DND-41 (cell line): ENCODE results near the gene C4orf33.

Experiments
- ATAC-seq: fragments of 200-7000 bp; cut with Tn5 transposase; 3 replicates; pipeline ENCODE4 v1.9.1; 2021; ENCODE audit warnings: low read depth; ENCODE audit not compliant: insufficient read depth
- DNase-seq: peaks from one replicate; pipeline ENCODE4 v3.0.0-alpha.2; 2020
- H2AFZ ChIP-seq: 2 replicates; pipeline ENCODE4 v1.6.0; 2012; ENCODE audit warnings: low read depth, low read length
- H3K27ac ChIP-seq: 2 replicates; pipeline ENCODE4 v1.5.1; 2012; ENCODE audit warnings: low read length, inconsistent platforms
- H3K27me3 ChIP-seq: fragments of 200-600 bp; sonication (generic); 2 replicates; pipeline ENCODE4 v1.6.0; 2012; ENCODE audit warnings: low read length, mild to moderate bottlenecking, inconsistent platforms; ENCODE audit not compliant: insufficient read depth, poor library complexity
- H3K36me3 ChIP-seq: 2 replicates; pipeline ENCODE4 v1.5.1; 2012; ENCODE audit warnings: low read length, inconsistent platforms; ENCODE audit not compliant: insufficient read depth
- H3K4me1 ChIP-seq: 2 replicates; pipeline ENCODE4 v1.5.1; 2012; ENCODE audit warnings: mild to moderate bottlenecking, low read length; ENCODE audit not compliant: insufficient read depth
- H3K4me2 ChIP-seq: 2 replicates; pipeline ENCODE4 v1.6.0; 2012; ENCODE audit warnings: mild to moderate bottlenecking, moderate library complexity, low read length, inconsistent platforms; ENCODE audit not compliant: insufficient read depth
- H3K4me3 ChIP-seq, 2 experiments: fragments of 200-600 bp in 1 of 2; shearing (Covaris generic) in 1 of 2; 2 replicates each; pipeline ENCODE4 v1.5.1; 2012 to 2016; ENCODE audit warnings: inconsistent platforms in 2 of 2, low read length in 2 of 2, mild to moderate bottlenecking in 2 of 2, low read depth in 1 of 2, moderate library complexity in 1 of 2
- H3K79me2 ChIP-seq: 2 replicates; pipeline ENCODE4 v1.6.0; 2012; ENCODE audit warnings: low read length, inconsistent platforms; ENCODE audit not compliant: insufficient read depth
- H3K9ac ChIP-seq: 2 replicates; pipeline ENCODE4 v1.6.0; 2012; ENCODE audit warnings: low read depth, mild to moderate bottlenecking, inconsistent platforms, low read length, moderate library complexity
- H3K9me3 ChIP-seq: 2 replicates; pipeline ENCODE4 v1.5.1; 2012; ENCODE audit warnings: low read length, moderate library complexity, mild to moderate bottlenecking, inconsistent platforms; ENCODE audit not compliant: insufficient read depth, severe bottlenecking
- H4K20me1 ChIP-seq: 2 replicates; pipeline ENCODE4 v1.6.0; 2012; ENCODE audit warnings: low read length; ENCODE audit not compliant: insufficient read depth
- CTCF ChIP-seq: IDR thresholded peaks from 2 replicates; pipeline ENCODE4 v1.5.1; 2012; ENCODE audit warnings: borderline replicate concordance, low read length, moderate library complexity, mild to moderate bottlenecking; ENCODE audit not compliant: poor library complexity, severe bottlenecking; ENCODE audit errors: extremely low read depth
- EZH2 ChIP-seq: IDR thresholded peaks from 3 replicates; pipeline ENCODE4 v1.6.1; 2012; ENCODE audit warnings: borderline replicate concordance, low read depth, mild to moderate bottlenecking, moderate library complexity, low read length, inconsistent platforms; ENCODE audit not compliant: severe bottlenecking

Gene C4orf33

GRCh38 chr4:129129143-129129542, 33.2 kb downstream of the C4orf33 start:
- TF ChIP-seq CTCF (no peak), EZH2 (no peak)
- no peak overlapping the region for H2AFZ ChIP-seq
- H3K36me3 ChIP-seq: no peaks in the 10 kb centered on the region
- no peak for ATAC-seq
- peaks cover 16% of the 10 kb centered on the region for H3K9me3 ChIP-seq
- no peak overlapping the region for H3K27ac ChIP-seq
- no peaks in the 10 kb centered on the region for H4K20me1 ChIP-seq
- H3K79me2 ChIP-seq: no peaks in the 10 kb centered on the region
- H3K4me2 ChIP-seq: no peak overlapping the region
- H3K27me3 ChIP-seq: no peaks in the 10 kb centered on the region
- H3K4me3 ChIP-seq: no peak overlapping the region
- no peaks in the 10 kb centered on the region for H3K4me1 ChIP-seq
- no peak overlapping the region for H3K9ac ChIP-seq
- DNase-seq: no peak

DNA sequence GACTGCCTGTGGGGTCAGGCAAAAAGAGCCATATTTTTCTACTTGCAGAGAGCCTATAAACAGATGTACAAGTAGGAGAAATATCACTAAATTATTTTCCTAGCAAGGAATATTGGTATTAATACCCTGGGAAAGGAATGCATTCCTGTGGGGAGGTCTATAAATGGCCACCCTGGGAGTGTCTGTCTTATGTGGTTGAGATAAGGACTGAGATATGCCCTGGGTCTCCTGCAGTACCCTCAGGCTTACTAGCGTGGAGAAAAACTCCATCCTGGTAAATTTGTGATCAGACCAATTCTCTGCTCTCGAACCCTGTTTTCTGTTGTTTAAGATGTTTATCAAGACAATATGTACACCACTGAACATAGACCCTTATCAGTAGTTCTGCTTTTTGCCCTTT, 35.4 kb downstream of the C4orf33 start:
- DNase-seq (no peak), ATAC-seq (no peak)
- H3K9ac ChIP-seq: no peak overlapping the region
- H3K27ac ChIP-seq: no peak overlapping the region
- H3K9me3 ChIP-seq: peaks cover 16% of the 10 kb centered on the region
- no peaks in the 10 kb centered on the region for H3K27me3 ChIP-seq
- H3K4me1 ChIP-seq: no peaks in the 10 kb centered on the region
- TF ChIP-seq EZH2: no peak
- TF ChIP-seq CTCF: no peak
- no peaks in the 10 kb centered on the region for H4K20me1 ChIP-seq
- no peaks in the 10 kb centered on the region for H3K36me3 ChIP-seq
- no peak overlapping the region for H2AFZ ChIP-seq
- H3K4me2 ChIP-seq: no peak overlapping the region
- no peak overlapping the region for H3K4me3 ChIP-seq
- no peaks in the 10 kb centered on the region for H3K79me2 ChIP-seq

DNA sequence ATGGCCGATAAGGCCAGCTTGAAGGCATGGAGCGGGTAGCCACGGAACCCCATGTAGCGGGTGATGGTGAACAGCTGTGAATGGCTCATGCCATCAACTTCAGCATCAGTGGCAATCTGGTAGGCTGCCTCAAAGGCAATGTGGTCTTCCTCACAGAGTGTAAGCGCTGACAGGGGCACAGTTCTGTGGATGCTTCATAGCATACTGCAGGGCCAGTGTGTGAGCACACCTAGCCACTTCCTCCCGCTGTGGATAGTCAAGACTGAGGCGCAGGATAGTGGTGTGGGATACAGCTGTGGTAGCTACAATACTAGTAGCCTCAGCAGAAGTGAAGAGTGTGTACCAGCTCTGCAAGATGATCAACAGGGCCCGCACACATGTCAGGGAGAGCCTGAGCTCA, 40.5 kb downstream of the C4orf33 start:
- Histone ChIP-seq H4K20me1 (no peaks in the 10 kb centered on the region), H3K4me1 (no peaks in the 10 kb centered on the region), H3K9me3 (peaks cover 11% of the 10 kb centered on the region), H2AFZ (no peak overlapping the region), H3K36me3 (no peaks in the 10 kb centered on the region), H3K4me2 (no peak overlapping the region), H3K27ac (no peak overlapping the region), H3K79me2 (no peaks in the 10 kb centered on the region), H3K9ac (no peak overlapping the region), H3K4me3 (no peak overlapping the region), H3K27me3 (no peaks in the 10 kb centered on the region)
- DNase-seq (no peak), ATAC-seq (peak; percentile 68)
- TF ChIP-seq EZH2: no peak
- TF ChIP-seq CTCF: no peak

DNA sequence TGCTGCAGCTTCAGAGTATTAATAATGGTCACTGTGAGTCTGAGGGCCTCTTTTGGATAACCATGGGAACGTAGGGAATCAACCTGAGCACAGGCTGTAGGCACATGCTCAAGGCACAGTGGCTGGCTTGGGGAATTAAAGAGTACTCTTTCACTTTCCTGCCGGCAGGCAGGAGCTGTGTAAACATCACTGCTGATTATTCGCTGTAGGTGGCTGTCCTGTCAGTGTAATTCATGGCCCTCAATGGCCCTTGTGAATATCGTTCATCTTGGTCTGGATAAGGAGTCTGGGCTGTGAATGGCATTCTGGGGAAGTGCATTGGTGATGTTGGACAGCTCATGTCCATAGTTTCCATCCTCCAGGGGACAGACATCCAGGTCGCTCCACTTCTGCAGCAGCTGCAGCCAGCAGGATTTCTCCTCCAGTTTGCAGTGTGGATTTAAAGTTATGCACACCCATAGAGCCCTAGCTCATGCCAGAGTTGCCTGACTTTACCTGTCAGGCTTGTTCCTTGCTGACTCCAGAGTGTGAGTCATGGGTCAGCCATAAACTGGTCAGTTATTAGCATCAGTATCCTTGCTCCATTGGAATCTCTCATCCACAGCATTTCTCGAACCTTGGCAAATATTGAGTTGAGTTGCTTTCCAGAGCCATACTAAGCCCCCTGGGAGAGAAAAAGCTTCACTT, 43.0 kb downstream of the C4orf33 start:
- no peak overlapping the region for H3K27ac ChIP-seq
- DNase-seq: no peak
- no peaks in the 10 kb centered on the region for H3K36me3 ChIP-seq
- no peaks in the 10 kb centered on the region for H4K20me1 ChIP-seq
- H3K27me3 ChIP-seq: no peaks in the 10 kb centered on the region
- no peaks in the 10 kb centered on the region for H3K9me3 ChIP-seq
- TF ChIP-seq CTCF (no peak), EZH2 (no peak)
- no peak overlapping the region for H3K9ac ChIP-seq
- no peaks in the 10 kb centered on the region for H3K79me2 ChIP-seq
- no peak for ATAC-seq
- H2AFZ ChIP-seq: no peak overlapping the region
- no peak overlapping the region for H3K4me3 ChIP-seq
- H3K4me2 ChIP-seq: no peak overlapping the region
- no peaks in the 10 kb centered on the region for H3K4me1 ChIP-seq
